Measurements from ENCODE around the gene ARHGDIG.

The ARHGDIG gene

DNA sequence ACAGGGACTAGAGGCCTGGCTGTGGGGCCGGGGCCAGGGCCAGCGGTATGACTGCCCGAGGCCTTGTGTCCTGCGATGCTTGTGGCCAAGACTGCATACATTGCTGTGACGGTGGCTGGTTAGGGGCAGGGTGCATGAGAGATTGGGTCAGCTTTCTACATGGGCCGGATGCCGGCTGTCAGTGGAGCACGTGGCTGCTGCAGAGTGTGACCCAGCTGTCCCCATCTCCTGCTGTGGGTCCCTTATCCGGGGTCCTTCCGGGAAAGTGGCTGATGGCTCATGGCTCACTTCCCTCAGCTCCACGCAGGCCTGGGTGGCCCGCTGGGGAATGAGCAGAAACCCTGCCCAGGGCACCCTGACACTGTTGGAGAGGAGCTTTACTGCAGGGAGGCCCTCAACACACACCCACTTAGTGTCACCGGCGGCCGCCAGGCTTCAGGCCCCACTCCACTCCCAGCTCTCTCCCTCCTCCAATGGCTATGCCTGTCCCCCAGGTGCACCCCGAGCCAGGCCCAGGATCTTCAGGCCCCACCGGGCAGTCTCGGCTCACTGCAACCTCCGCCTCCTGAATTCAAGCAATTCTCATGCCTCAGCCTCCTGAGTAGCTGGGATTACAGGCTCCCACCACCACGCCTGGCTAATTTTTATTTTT is 3.8 kb upstream of the ARHGDIG start:
- DNase-seq (ENCODE audit: low read depth) = no peak
- no peak overlapping the region for H3K4me3 ChIP-seq (ENCODE audit: low read depth, low read length)

GRCh38 chr16:278863-279366 is 1.5 kb upstream of the ARHGDIG start:
- H3K4me3 ChIP-seq (ENCODE audit: low read depth, low read length) = no peak overlapping the region
- no peak for DNase-seq (ENCODE audit: low read depth)

- H3K4me3 ChIP-seq (ENCODE audit: low read depth, low read length) = no peak overlapping the region
- DNase-seq (ENCODE audit: low read depth) = no peak
These were observed 860 bp upstream of the ARHGDIG start for GRCh38 chr16:279531-279930.

- peak overlapping the region; percentile 13 for H3K4me3 ChIP-seq (ENCODE audit: low read depth, low read length)
- no peak for DNase-seq (ENCODE audit: low read depth)
These were observed 358 bp upstream of the ARHGDIG start for GRCh38 chr16:280005-280460.

- DNase-seq (ENCODE audit: low read depth) = no peak
- H3K4me3 ChIP-seq (ENCODE audit: low read depth, low read length) = peak overlapping the region; percentile 38
These were observed 734 bp downstream of the ARHGDIG start for GRCh38 chr16:280991-281659.

DNA sequence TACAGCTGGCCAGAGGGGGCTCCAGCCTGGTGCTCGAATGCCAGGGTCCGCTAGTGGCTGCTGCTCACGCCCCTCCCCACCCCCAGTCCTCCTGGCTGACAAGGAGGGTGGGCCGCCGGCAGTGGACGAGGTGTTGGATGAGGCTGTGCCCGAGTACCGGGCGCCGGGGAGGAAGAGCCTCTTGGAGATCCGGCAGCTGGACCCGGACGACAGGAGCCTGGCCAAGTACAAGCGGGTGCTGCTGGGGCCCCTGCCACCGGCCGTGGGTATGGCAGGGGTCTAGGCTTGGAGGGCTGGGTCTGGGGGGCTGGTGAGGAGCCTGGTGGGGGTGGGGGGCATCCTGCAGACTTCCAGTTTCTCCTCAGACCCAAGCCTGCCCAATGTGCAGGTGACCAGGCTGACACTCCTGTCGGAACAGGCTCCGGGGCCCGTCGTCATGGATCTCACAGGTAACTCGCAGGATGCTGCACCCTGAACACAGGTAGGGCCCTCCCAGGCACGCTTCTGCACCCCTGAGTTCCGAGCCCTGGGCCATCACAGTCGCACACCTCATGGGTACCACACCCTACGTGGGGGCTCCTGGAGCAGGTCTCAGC is 1.4 kb downstream of the ARHGDIG start:
- no peak overlapping the region for H3K4me3 ChIP-seq (ENCODE audit: low read depth, low read length)
- no peak for DNase-seq (ENCODE audit: low read depth)

- no peak for DNase-seq (ENCODE audit: low read depth)
- H3K4me3 ChIP-seq (ENCODE audit: low read depth, low read length) = no peak overlapping the region
These were observed 2.1 kb downstream of the ARHGDIG start for GRCh38 chr16:282491-282890.

DNA sequence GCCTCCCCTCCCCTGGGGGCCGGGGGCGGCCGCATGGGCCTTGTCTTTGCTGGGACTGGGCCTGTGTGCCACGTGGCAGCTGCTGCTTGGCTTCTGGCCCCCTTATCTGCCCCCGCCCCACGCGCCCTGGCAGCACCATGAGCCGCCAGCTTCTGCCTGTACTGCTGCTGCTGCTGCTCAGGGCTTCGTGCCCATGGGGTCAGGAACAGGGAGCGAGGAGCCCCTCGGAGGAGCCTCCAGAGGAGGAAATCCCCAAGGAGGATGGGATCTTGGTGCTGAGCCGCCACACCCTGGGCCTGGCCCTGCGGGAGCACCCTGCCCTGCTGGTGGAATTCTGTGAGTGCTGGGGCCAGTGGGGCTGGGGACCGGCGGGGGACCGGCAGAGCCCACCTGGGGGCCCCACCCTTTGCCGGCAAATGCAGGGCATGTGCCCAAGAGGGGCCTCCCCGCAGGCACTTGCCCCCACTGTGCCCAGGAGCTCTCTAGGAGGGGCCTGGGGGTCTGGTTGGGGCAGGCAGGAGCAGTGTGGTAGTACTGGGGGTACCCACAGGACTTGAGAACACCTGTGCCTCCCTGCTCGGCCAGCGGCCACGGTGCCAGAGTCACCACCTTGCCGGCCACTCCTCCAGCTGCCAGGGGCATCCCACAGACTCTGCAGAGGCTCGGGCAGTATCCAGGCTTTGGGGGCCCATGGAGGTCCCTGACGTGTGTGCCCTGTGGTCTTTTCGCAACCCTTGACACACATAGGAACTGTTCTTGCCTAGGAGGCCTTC is 2.8 kb downstream of the ARHGDIG start, which contains the start of gene PDIA2:
TSS of gene PDIA2 (plus strand) at position 132 of the 773 bp plus-strand sequence. CDS start at position 138, 6 bp downstream.
- H3K4me3 ChIP-seq (ENCODE audit: low read depth, low read length) = no peak within 1 kb of the TSS

GRCh38 chr16:284204-285120 is 4.1 kb downstream of the ARHGDIG start:
- no peak for DNase-seq (ENCODE audit: low read depth)
- H3K4me3 ChIP-seq (ENCODE audit: low read depth, low read length) = no peak overlapping the region

More for the DNA sequence above, 2.8 kb downstream of the ARHGDIG start, which contains the start of gene PDIA2:
- no peak for DNase-seq (ENCODE audit: low read depth)

GRCh38 chr16:285146-286055 is 5.0 kb downstream of the ARHGDIG start:
- no peak overlapping the region for H3K4me3 ChIP-seq (ENCODE audit: low read depth, low read length)
- DNase-seq (ENCODE audit: low read depth) = no peak

DNA sequence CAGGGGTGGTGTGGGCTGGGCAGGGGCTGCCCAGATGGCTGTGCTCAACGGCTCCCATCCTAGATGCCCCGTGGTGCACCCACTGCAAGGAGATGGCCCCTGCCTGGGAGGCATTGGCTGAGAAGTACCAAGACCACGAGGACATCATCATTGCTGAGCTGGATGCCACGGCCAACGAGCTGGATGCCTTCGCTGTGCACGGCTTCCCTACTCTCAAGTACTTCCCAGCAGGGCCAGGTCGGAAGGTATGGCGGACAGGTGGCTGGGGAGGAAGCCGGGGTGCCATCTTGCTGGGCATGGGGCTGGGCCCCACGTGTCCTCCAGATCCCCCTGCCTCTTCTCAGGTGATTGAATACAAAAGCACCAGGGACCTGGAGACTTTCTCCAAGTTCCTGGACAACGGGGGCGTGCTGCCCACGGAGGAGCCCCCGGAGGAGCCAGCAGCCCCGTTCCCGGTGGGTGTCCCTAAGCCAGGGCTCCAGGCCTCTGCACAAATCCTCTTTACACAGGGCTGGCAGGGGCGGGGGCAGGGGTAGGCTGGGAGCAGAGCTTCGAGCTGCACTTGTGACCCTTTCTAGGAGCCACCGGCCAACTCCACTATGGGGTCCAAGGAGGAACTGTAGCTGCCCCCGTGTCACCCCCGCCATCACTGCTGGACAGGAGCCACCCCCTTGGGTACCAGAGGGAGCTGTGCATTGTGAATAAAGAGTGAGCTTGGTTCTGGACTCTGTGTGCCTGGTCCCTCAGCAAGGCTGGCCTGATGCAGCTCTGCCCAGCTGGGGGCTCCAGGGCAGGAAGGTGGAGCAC is 6.3 kb downstream of the ARHGDIG start:
- H3K4me3 ChIP-seq (ENCODE audit: low read depth, low read length) = no peak overlapping the region
- DNase-seq (ENCODE audit: low read depth) = no peak

DNA sequence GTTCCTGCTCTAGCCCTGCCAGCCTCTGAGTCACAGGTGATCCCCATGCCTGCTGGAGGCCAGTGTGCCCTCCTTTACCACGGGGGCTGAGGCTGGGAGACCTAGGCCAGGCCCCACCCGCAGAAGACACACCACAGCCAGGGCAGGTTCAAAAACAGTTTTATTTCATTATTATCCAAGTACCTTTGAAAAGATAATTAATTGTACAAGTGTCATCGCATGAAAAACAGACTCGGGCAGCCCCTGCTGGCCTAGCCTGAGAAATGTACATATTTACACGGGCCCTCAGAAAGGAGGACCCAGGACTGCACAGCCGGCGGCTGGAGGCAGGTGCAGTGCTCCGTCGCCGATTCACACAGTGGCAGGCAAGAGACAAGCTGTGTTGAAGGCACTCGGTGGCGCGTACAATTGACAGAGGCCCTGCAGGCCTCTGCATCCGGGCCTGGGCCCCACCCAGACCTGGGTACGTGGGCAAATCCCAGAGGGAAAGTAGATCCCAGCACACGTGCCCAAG is 7.0 kb downstream of the ARHGDIG start:
- H3K4me3 ChIP-seq (ENCODE audit: low read depth, low read length) = no peak overlapping the region
- DNase-seq (ENCODE audit: low read depth) = no peak

DNA sequence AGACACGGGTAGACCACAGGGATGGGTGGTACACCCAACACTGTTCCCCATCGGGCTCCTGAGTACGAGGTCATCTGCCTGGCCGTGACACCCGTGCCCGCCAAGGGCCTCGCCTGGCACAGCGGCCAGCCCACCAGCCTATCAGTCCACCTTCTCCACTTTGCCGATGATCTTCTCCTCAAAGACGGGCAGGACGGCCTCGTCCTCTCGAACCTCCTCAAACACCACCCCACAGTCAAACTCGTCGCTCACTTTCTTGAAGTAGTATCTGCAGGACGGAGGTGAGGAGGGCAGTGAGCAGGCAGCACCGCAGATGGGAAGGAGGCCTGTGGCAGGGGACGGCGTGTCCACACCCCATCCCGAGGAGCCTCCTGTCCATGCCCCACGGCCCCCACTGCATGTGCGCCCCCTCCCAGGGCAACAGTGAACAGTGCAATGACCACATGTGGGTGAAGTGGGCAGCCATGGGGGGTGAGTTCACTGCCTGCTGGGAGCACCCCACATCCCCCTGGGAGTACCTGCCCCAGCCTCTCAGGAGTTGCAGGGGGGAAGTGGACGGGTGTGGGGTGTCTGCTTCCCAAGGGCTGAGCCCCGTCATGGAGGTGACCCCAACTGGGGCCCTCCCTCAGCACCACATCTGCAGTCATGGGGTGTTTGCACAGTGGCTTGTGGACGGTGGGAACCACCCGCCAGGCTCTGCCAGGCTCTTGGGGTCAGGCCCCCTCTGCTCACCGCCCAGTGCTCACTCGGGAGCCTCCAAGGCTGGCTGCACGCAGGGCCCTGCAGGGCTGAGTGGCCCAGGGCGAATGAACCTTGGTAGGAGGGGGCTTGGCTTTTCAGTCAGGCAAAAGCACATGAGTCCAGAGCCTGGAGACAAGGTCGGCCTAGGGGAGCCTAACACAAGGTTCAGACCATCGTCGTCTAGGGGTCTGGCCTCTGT is 7.9 kb downstream of the ARHGDIG start:
- DNase-seq (ENCODE audit: low read depth) = no peak
- H3K4me3 ChIP-seq (ENCODE audit: low read depth, low read length) = no peak overlapping the region

DNA sequence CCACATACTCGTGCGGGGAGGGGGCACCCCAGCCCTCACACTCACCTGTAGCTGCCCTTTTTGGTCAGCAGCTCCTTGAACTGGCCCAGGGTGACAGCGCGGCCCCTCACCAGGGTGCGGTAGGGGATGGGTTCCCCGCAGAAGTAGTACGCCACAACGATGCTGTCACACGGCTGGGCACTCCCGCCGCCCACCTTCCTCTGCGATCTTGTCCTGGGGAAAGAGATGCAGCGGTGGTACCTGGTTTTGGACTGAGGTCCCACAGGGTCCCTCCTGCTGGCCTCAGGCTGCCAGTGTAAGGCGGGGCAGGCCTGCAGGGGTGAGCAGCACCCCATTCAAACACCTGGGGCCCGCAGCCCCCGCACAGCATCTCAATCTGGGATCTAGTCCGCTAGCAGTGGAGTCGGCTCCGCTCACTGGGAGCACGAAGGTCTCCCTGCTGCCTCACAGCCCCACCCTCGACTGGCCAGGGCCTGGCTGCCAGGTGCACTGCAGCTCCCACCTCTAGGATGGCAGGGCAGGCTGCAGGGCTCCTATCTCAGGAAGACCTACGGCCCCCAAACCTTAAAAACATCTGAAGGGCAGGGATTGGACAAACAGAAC is 9.1 kb downstream of the ARHGDIG start:
- DNase-seq (ENCODE audit: low read depth) = no peak
- H3K4me3 ChIP-seq (ENCODE audit: low read depth, low read length) = no peak overlapping the region

- no peak for DNase-seq (ENCODE audit: low read depth)
- H3K4me3 ChIP-seq (ENCODE audit: low read depth, low read length) = no peak overlapping the region
These were observed 9.8 kb downstream of the ARHGDIG start for GRCh38 chr16:290015-290680.
